Measurements from ENCODE around the gene RBBP8NL. TPM values are rescaled to one million over a fixed set of nuclear protein-coding genes. Genes with fewer than 3 reads are reported as not detected.

The RBBP8NL gene
- total RNA-seq, 1 donor from 2014 or later, result not detected

- Histone ChIP-seq H3K36me3 (ENCODE audit: control insufficient read depth, insufficient read depth, low read length) (no peaks in the 10 kb centered on the region), H3K4me3 (ENCODE audit: low read depth, low read length) (no peak overlapping the region), H3K27me3 (ENCODE audit: control insufficient read depth, insufficient read depth, low read length) (no peaks in the 10 kb centered on the region)
- no peak for DNase-seq (ENCODE audit: low read depth)
- TF ChIP-seq CTCF (IDR thresholded peaks at IDR 0.05; ENCODE audit: insufficient read depth, low read length, poor library complexity, severe bottlenecking), result no peak
These were observed 66.2 kb downstream of the RBBP8NL start for GRCh38 chr20:62360854-62361798.

Other genes starting within 250 kb of the RBBP8NL start
- 19.5 and 31.9 TPM in 2 replicates for gene MTG2, start 244.5 kb downstream of the RBBP8NL start, total RNA-seq
- not detected in 2 replicates for gene HRH3, start 207.3 kb downstream of the RBBP8NL start, total RNA-seq
- 26.5 and 30.3 TPM in 2 replicates for gene OSBPL2, start 189.0 kb downstream of the RBBP8NL start, total RNA-seq
- gene ADRM1, start 124.5 kb downstream of the RBBP8NL start, total RNA-seq, result 193 and 216 TPM in 2 replicates
- gene LAMA5, start 60.2 kb downstream of the RBBP8NL start, total RNA-seq, result 359 and 455 TPM in 2 replicates
- 3,089 and 5,743 TPM in 2 replicates for gene RPS21, start 40.4 kb downstream of the RBBP8NL start, total RNA-seq
- 6.9 and 8.1 TPM in 2 replicates for gene CABLES2, start 20.3 kb downstream of the RBBP8NL start, total RNA-seq
- gene GATA5, start 48.5 kb upstream of the RBBP8NL start, total RNA-seq, result 0.27 TPM in 1 of 2 replicates, not detected in the other
- gene SLCO4A1, start 215.0 kb upstream of the RBBP8NL start, total RNA-seq, result 38.6 and 49.7 TPM in 2 replicates